ENCODE measurements around the gene MAMLD1.

MAMLD1 gene

DNA sequence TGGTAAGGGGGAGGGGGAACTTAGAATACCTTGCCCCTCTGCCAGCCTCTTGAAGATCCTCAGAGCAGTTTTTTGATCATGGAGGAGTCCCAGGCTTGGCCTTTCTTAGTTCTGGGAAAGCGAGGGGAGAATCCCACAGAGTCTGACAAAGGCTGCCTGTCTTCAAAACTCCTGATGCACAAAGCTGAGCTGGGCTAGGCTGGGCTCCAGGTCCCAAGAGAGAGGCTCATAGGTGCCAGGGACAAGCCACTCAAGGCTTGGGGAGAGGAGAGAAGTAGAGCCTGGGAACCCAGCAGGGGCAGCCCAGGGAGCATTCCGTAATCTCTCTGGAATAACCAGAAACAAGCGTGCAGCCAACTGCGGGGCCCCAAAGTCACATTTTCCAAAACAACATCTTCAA, 168.3 kb downstream of the MAMLD1 start:
- no peak for TF ChIP-seq ZNF560 (tag by site-specific recombination; IDR thresholded peaks at IDR 0.05; ENCODE audit: borderline replicate concordance)
- no peak for TF ChIP-seq ZNF169 (tag by site-specific recombination; IDR thresholded peaks at IDR 0.05)
- TF ChIP-seq ZNF311 (tag by site-specific recombination; IDR thresholded peaks at IDR 0.05; ENCODE audit: borderline replicate concordance) = no peak
- no peak for TF ChIP-seq ZNF664 (tag by site-specific recombination; IDR thresholded peaks at IDR 0.05)
- no peak overlapping the region for H3K4me3 ChIP-seq (ENCODE audit: low read depth, low read length)
- POLR2A ChIA-PET = no interaction called here
- no peak overlapping the region for H3K27ac ChIP-seq (ENCODE audit: extremely low read depth, low read depth, low read length)
- CTCF ChIA-PET = interaction anchor here (1.3 kb wide), 1 partner anchor 56 kb away, joined by 3 read pairs; no protein-coding TSS in a partner anchor
- H3K36me3 ChIP-seq (ENCODE audit: control insufficient read depth in 2 of 2, insufficient read depth in 1 of 2, low read length in 2 of 2) = no peaks in the 10 kb centered on the region
- no peaks in the 10 kb centered on the region for H3K9me3 ChIP-seq (ENCODE audit: control insufficient read depth, insufficient read depth, low read depth, low read length)
- H3K4me1 ChIP-seq (ENCODE audit: control insufficient read depth, insufficient read depth, low read length) = no peaks in the 10 kb centered on the region

DNA sequence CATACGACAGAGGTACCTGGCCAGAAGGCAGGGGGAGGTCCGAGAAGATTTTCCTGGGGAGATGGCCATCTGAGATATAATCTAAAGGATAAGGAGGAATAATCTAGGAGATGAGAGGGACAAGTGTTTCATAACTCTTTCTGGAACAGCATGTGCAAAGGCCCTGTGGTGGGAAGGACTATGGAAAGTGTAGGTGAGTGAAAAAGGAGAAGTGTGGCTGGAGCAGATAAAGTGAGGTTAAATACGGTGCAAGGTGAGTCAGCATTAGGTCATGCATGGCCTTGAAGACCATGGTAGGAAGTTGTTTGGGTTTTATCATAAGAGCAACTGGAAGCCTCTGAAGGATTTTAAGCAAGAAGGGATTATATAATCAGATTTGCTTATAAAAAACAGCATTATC, 170.7 kb downstream of the MAMLD1 start:
- ChIA-PET CTCF (no interaction called here), POLR2A (no interaction called here)

DNA sequence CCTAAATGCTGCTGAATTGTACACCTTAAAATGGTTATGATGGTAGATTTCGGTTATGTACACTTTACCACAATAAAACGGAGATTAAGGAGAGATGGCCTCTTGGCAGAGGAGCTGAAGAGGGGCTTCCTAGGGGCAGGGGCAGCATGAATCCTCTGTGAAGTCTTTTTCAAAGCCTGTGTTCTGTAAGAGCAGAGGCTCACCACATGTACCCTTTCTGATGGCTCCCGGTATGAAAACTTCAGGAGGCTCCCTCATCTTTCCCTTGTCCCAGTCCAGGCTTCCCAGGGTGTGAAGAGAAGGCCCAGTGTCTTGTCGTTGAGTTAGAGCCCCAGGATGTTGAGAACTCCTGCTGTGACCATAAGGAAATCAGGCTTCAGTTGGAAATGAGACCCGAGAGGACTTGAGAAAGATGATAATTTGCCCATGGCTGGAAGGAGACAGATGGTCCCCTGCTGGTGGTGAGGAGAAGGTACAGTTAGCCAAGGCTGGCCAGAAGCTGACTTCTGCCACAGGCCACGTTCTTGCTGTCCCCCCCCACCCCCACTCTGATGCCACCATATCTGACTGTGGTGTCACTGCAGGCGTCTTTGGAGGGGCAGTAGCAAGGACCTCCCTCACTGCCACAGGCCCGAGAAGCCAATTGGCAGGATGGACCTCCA, 173.5 kb downstream of the MAMLD1 start:
- Histone ChIP-seq H3K9me3 (ENCODE audit: control insufficient read depth, insufficient read depth, low read depth, low read length) (no peaks in the 10 kb centered on the region), H3K27ac (ENCODE audit: extremely low read depth, low read depth, low read length) (no peak overlapping the region), H3K4me3 (ENCODE audit: low read depth, low read length) (no peak overlapping the region), H3K36me3 (ENCODE audit: control insufficient read depth in 2 of 2, insufficient read depth in 1 of 2, low read length in 2 of 2) (no peaks in the 10 kb centered on the region), H3K4me1 (ENCODE audit: control insufficient read depth, insufficient read depth, low read length) (no peaks in the 10 kb centered on the region)
- TF ChIP-seq SETDB1 (IDR thresholded peaks at IDR 0.05; ENCODE audit: insufficient read length, low read length) (peak; percentile 81), ZNF274 (IDR thresholded peaks at IDR 0.05; ENCODE audit: low read length) (no peak), ZNF274 (tag by site-specific recombination; IDR thresholded peaks at IDR 0.05; ENCODE audit: borderline replicate concordance) (peak; percentile 80; the same call in 1 of the 2 replicates), FEZF1 (tag by site-specific recombination; IDR thresholded peaks at IDR 0.05) (no peak), ZNF426 (tag by site-specific recombination; IDR thresholded peaks at IDR 0.05) (no peak), ZNF416 (tag by site-specific recombination; IDR thresholded peaks at IDR 0.05) (no peak), ZNF664 (tag by site-specific recombination; IDR thresholded peaks at IDR 0.05) (no peak), BCL11A (tag by site-specific recombination; IDR thresholded peaks at IDR 0.05; ENCODE audit: low read depth) (no peak)
- CTCF ChIA-PET = no interaction called here
- POLR2A ChIA-PET = no interaction called here

More for the DNA sequence above, 170.7 kb downstream of the MAMLD1 start:
- peak; percentile 93 for TF ChIP-seq ZNF623 (tag by site-specific recombination; IDR thresholded peaks at IDR 0.05)
- TF ChIP-seq ZBTB1 (tag by site-specific recombination; IDR thresholded peaks at IDR 0.05) = no peak
- no peaks in the 10 kb centered on the region for H3K9me3 ChIP-seq (ENCODE audit: control insufficient read depth, insufficient read depth, low read depth, low read length)
- no peaks in the 10 kb centered on the region for H3K36me3 ChIP-seq (ENCODE audit: control insufficient read depth in 2 of 2, insufficient read depth in 1 of 2, low read length in 2 of 2)
- H3K4me1 ChIP-seq (ENCODE audit: control insufficient read depth, insufficient read depth, low read length) = no peaks in the 10 kb centered on the region
- H3K27ac ChIP-seq (ENCODE audit: extremely low read depth, low read depth, low read length) = no peak overlapping the region
- H3K4me3 ChIP-seq (ENCODE audit: low read depth, low read length) = no peak overlapping the region

DNA sequence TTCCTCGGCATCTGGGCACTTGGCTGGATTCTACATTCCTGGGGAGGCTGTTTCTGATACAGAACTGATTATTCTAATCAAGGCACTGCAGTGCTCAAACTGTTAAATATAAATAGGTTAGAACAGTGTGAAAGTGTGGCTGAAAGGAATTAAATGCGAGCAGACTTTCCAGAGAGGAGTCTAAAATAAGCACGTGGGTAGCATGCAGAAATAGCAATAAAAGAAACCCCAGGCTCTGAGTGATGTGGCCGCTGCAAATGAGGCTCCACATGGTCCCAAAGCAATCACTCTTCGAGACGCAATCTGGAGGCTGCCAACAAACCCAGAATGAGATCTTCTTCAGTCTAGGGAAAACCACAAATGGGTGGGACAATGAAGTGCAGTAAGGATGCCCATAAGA, 174.7 kb downstream of the MAMLD1 start:
- Histone ChIP-seq H3K27ac (ENCODE audit: extremely low read depth, low read depth, low read length) (no peak overlapping the region), H3K4me3 (ENCODE audit: low read depth, low read length) (no peak overlapping the region), H3K4me1 (ENCODE audit: control insufficient read depth, insufficient read depth, low read length) (no peaks in the 10 kb centered on the region), H3K36me3 (ENCODE audit: control insufficient read depth in 2 of 2, insufficient read depth in 1 of 2, low read length in 2 of 2) (no peaks in the 10 kb centered on the region), H3K9me3 (ENCODE audit: control insufficient read depth, insufficient read depth, low read depth, low read length) (no peaks in the 10 kb centered on the region)
- CTCF ChIA-PET = no interaction called here
- no peak for TF ChIP-seq ZNF658 (tag by site-specific recombination; IDR thresholded peaks at IDR 0.05)
- TF ChIP-seq ZNF548 (tag by site-specific recombination; IDR thresholded peaks at IDR 0.05) = no peak
- no peak for TF ChIP-seq ZNF654 (tag by site-specific recombination; IDR thresholded peaks at IDR 0.05; ENCODE audit: low read depth)
- no peak for TF ChIP-seq ZNF37A (tag by site-specific recombination; IDR thresholded peaks at IDR 0.05)
- no peak for TF ChIP-seq SALL2 (tag by site-specific recombination; IDR thresholded peaks at IDR 0.05; ENCODE audit: borderline replicate concordance)
- POLR2A ChIA-PET = no interaction called here

All from HEK293 (cell line).